Heart left ventricle (tissue), 13 donors: ENCODE data around the gene CRYBB1.

ENCODE experiments used
- CTCF ChIP-seq, 12 donors: fragments of 200-600 bp; sonication (generic) in 4 of 12; IDR thresholded peaks; one replicate each; pipeline versions ENCODE4 v1.5.0 to v1.8.0; 2018 to 2022; ENCODE audit warnings: antibody characterized with exemption in 12 of 12, mild to moderate bottlenecking in 5 of 12
- POLR2A ChIP-seq, 2 donors: fragments of 450-650 bp; IDR thresholded peaks; one replicate each; pipeline ENCODE4 v1.6.1; 2017; ENCODE audit warnings: antibody characterized with exemption in 2 of 2, mild to moderate bottlenecking in 2 of 2, moderate library complexity in 2 of 2
- donor health status: ischemic (EF 13 %, LVEDD 7.1; RV severe dilation, severe dysfunction).
- donor health status: DM: no; HTN: yes; CAD: no.
- donor health status: DM: no; HTN: no; CAD: no.
- donor health status: ischemic (EF 25% LVEDD 6.9; RV normal size, moderate dysfunction).
- donor health status: ischemic (EF 25% LVEDD 5.7; RV mildly dilated, moderate dysfunction).
- donor health status: ischemic (EF 35%, LVEDD 5.7; RV mildly dilated, moderate dysfunction).
- donor health status: nonischemic (EF 11% LVEDD 7.7; RV severe dilation, severe dysfunction).
- donor health status: DM: yes; HTN: yes; CAD: no.
- donor health status: PGD.
- donor health status: ischemic (EF 29% LVEDD 5.4; RV normal size, mild dysfunction).
- donor health status: nonischemic (EF 23%, LVEDD 6.1; RV moderate dilation, normal function).

- TF ChIP-seq POLR2A (IDR thresholded peaks at IDR 0.05) (no peak), CTCF (IDR thresholded peaks at IDR 0.05) (no peak)
Measured at GRCh38 chr22:26592421-26592891, 25.4 kb downstream of the CRYBB1 start.
